Astrocyte of the cerebellum (primary cell): ENCODE measurements around the gene ABL1.
"Not testable (repeated sequence)": the region's sequence is repeated elsewhere in the genome, so short reads cannot be mapped to it uniquely, and the experiment has no call there.

Experiments
- DNase-seq: peaks from one replicate; pipeline ENCODE4 v3.0.0-alpha.2; 2011; ENCODE audit warnings: low read depth
- H3K4me3 ChIP-seq: 2 replicates; pipeline ENCODE4 v1.5.1; 2011; ENCODE audit warnings: mild to moderate bottlenecking, low read depth, low read length, moderate library complexity
- CTCF ChIP-seq: IDR thresholded peaks from 2 replicates; pipeline ENCODE4 v1.5.1; 2012; ENCODE audit warnings: low read length, low read depth, moderate library complexity, mild to moderate bottlenecking; ENCODE audit errors: missing control alignments
- in situ Hi-C: cut with HindIII; loops from 2 replicates; pipeline ENCODE4 v1.10.0; 2017; ENCODE audit warnings: low sequenced_read_pairs

The ABL1 gene

GRCh38 chr9:130908878-130909355 is 73.9 kb downstream of the ABL1 start:
- H3K4me3 ChIP-seq: no peak overlapping the region
- in situ Hi-C loops: no loop called here
- no peak for TF ChIP-seq CTCF
- no peak for DNase-seq

GRCh38 chr9:130910041-130910440 is 75.0 kb downstream of the ABL1 start:
- H3K4me3 ChIP-seq, DNase-seq, in situ Hi-C loops: not testable (repeated sequence)

GRCh38 chr9:130910670-130911069 is 75.6 kb downstream of the ABL1 start:
- in situ Hi-C loops, DNase-seq, H3K4me3 ChIP-seq: not testable (repeated sequence)

GRCh38 chr9:130911254-130912049 is 76.4 kb downstream of the ABL1 start:
- TF ChIP-seq CTCF: no peak
- in situ Hi-C loops: no loop called here
- no peak overlapping the region for H3K4me3 ChIP-seq
- no peak for DNase-seq

- in situ Hi-C loops: no loop called here
- no peak for DNase-seq
- no peak overlapping the region for H3K4me3 ChIP-seq
- no peak for TF ChIP-seq CTCF
Measured at GRCh38 chr9:130912932-130913598, 78.0 kb downstream of the ABL1 start.

- H3K4me3 ChIP-seq: no peak overlapping the region
- in situ Hi-C loops: no loop called here
- DNase-seq: no peak
- TF ChIP-seq CTCF: no peak
Measured at GRCh38 chr9:130913599-130914416, 78.8 kb downstream of the ABL1 start.

- no peak for TF ChIP-seq CTCF
- no peak for DNase-seq
- no peak overlapping the region for H3K4me3 ChIP-seq
- in situ Hi-C loops: no loop called here
Measured at GRCh38 chr9:130914417-130915095, 79.5 kb downstream of the ABL1 start.
